ENCODE data around the gene CSF2. TPM values are rescaled to one million over a fixed set of nuclear protein-coding genes. Genes with fewer than 3 reads are reported as not detected.

Gene CSF2
- total RNA-seq = 10 to 100 TPM; 52.6 to 59.5 TPM

DNA sequence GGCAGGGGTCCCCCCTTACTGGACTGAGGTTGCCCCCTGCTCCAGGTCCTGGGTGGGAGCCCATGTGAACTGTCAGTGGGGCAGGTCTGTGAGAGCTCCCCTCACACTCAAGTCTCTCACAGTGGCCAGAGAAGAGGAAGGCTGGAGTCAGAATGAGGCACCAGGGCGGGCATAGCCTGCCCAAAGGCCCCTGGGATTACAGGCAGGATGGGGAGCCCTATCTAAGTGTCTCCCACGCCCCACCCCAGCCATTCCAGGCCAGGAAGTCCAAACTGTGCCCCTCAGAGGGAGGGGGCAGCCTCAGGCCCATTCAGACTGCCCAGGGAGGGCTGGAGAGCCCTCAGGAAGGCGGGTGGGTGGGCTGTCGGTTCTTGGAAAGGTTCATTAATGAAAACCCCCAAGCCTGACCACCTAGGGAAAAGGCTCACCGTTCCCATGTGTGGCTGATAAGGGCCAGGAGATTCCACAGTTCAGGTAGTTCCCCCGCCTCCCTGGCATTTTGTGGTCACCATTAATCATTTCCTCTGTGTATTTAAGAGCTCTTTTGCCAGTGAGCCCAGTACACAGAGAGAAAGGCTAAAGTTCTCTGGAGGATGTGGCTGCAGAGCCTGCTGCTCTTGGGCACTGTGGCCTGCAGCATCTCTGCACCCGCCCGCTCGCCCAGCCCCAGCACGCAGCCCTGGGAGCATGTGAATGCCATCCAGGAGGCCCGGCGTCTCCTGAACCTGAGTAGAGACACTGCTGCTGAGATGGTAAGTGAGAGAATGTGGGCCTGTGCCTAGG lies at the start of gene CSF2:
CSF2 (plus strand) TSS at position 559 of the 783 bp plus-strand sequence; CDS start at position 594, 35 bp downstream.
- peak within 1 kb of the TSS; percentile 61 for H3K4me3 Mint-ChIP-seq
- no peaks in the 10 kb centered on the region for H3K9me3 Mint-ChIP-seq (ENCODE audit: low read depth)
- intact Hi-C loops (cut with DNase I, micrococcal nuclease) = loop anchor here in 1 of 2 experiments (1.0 kb wide), 1 partner anchor 30 kb away; no protein-coding TSS in a partner anchor
- peaks cover 2% of the 10 kb centered on the region for H3K36me3 Mint-ChIP-seq (ENCODE audit: low read depth)
- H3K4me1 Mint-ChIP-seq = peaks cover 43% of the 10 kb centered on the region
- ATAC-seq (peak; percentile 28), DNase-seq (peak; percentile 46)
- no peaks in the 10 kb centered on the region for H3K27me3 Mint-ChIP-seq
- CTCF ChIA-PET = interaction anchor here (0.5 to 2.2 kb wide), 3 partner anchors 10 to 29 kb away, joined by 3 to 8 read pairs (median 5); no protein-coding TSS in a partner anchor
- POLR2A ChIA-PET = interaction anchor here (0.6 kb wide), 1 partner anchor 27 kb away, joined by 3 read pairs; no protein-coding TSS in a partner anchor
- peak within 1 kb of the TSS; percentile 33 for H3K27ac Mint-ChIP-seq

DNA sequence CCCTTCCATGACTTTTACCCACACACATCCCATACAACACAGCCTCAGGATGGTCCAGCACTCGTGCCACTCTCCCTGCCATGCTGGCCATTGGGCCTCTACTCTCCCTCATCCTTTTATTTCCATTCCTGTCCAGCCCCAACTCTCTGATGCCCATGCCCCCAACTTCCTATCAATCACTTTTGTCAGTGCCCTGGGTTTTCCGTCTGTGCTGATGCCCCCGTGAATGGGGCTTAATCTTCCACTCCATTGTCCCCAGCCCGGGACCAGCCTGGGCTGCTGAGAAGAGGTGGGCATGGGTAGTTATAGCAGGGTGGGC lies 49.5 kb upstream of the CSF2 start:
- Mint-ChIP-seq H3K9me3 (ENCODE audit: low read depth) (no peaks in the 10 kb centered on the region), H3K36me3 (ENCODE audit: low read depth) (no peaks in the 10 kb centered on the region), H3K4me1 (peaks cover 28% of the 10 kb centered on the region), H3K27me3 (peaks cover 14% of the 10 kb centered on the region), H3K4me3 (no peak overlapping the region), H3K27ac (no peak overlapping the region)
- DNase-seq = no peak
- intact Hi-C loops (cut with DNase I, micrococcal nuclease) = loop anchor here in 1 of 2 experiments (5.0 to 10.0 kb wide), 6 partner anchors 153 to 852 kb away; partner anchors contain the start of gene LYRM7
- no peak for ATAC-seq
- ChIA-PET POLR2A (no interaction called here), CTCF (interaction anchor here (0.6 to 1.9 kb wide), 3 partner anchors 16 to 576 kb away, joined by 3 to 4 read pairs (median 3); no protein-coding TSS in a partner anchor)

GRCh38 chr5:132024789-132025402 lies 48.7 kb upstream of the CSF2 start:
- intact Hi-C loops (cut with DNase I, micrococcal nuclease) = loop anchor here in 1 of 2 experiments (5.0 to 10.0 kb wide), 6 partner anchors 152 to 853 kb away; partner anchors contain the start of gene LYRM7
- no peak overlapping the region for H3K27ac Mint-ChIP-seq
- H3K4me1 Mint-ChIP-seq = peaks cover 22% of the 10 kb centered on the region
- ATAC-seq = no peak
- no peaks in the 10 kb centered on the region for H3K9me3 Mint-ChIP-seq (ENCODE audit: low read depth)
- POLR2A ChIA-PET = no interaction called here
- no peak for DNase-seq
- H3K4me3 Mint-ChIP-seq = no peak overlapping the region
- CTCF ChIA-PET = no interaction called here
- no peaks in the 10 kb centered on the region for H3K36me3 Mint-ChIP-seq (ENCODE audit: low read depth)
- H3K27me3 Mint-ChIP-seq = peaks cover 15% of the 10 kb centered on the region

- ChIA-PET CTCF (interaction anchor here (0.7 kb wide), 1 partner anchor 38 kb away, joined by 4 read pairs; no protein-coding TSS in a partner anchor), POLR2A (no interaction called here)
- ATAC-seq (no peak), DNase-seq (no peak)
- no peak overlapping the region for H3K27ac Mint-ChIP-seq
- no peaks in the 10 kb centered on the region for H3K9me3 Mint-ChIP-seq (ENCODE audit: low read depth)
- H3K4me1 Mint-ChIP-seq = peaks cover 16% of the 10 kb centered on the region
- H3K27me3 Mint-ChIP-seq = peaks cover 21% of the 10 kb centered on the region
- intact Hi-C loops (cut with DNase I, micrococcal nuclease) = loop anchor here in 1 of 2 experiments (10.0 kb wide), 1 partner anchor 771 kb away; no protein-coding TSS in a partner anchor
- H3K36me3 Mint-ChIP-seq (ENCODE audit: low read depth) = no peaks in the 10 kb centered on the region
- no peak overlapping the region for H3K4me3 Mint-ChIP-seq
Measured at GRCh38 chr5:132025403-132025971, 48.1 kb upstream of the CSF2 start.

DNA sequence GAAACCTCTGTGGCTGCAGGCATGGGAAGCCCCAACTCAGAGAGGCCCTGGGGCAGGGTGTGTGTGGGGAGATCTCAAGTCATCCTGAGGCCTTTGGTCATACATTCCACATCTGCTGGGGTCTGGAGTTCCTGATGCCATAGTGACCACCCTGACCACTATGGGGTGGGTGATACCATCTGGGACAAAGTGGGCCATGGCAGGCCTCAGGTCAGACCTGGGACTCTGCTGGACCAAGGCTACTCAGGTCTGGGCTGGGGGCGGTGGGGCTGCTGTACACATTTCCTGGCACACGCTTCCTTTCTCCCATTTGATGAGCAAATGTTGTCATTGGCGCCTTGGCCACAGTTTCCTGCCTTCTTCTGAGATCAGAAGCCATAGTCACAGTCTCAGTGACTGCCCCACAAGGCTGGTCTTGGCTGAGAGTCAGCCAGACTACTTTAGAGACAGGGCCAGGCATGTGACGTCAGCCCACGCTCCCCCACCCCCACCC lies 47.0 kb upstream of the CSF2 start:
- Mint-ChIP-seq H3K9me3 (ENCODE audit: low read depth) (no peaks in the 10 kb centered on the region), H3K27me3 (peaks cover 19% of the 10 kb centered on the region), H3K27ac (peak overlapping the region; percentile 72), H3K4me3 (no peak overlapping the region), H3K36me3 (ENCODE audit: low read depth) (no peaks in the 10 kb centered on the region), H3K4me1 (peaks cover 9% of the 10 kb centered on the region)
- ATAC-seq = peak; percentile 86
- peak; percentile 74 for DNase-seq
- POLR2A ChIA-PET = no interaction called here
- CTCF ChIA-PET = no interaction called here
- intact Hi-C loops (cut with DNase I, micrococcal nuclease) = loop anchor here in 1 of 2 experiments (10.0 kb wide), 1 partner anchor 772 kb away; no protein-coding TSS in a partner anchor

DNA sequence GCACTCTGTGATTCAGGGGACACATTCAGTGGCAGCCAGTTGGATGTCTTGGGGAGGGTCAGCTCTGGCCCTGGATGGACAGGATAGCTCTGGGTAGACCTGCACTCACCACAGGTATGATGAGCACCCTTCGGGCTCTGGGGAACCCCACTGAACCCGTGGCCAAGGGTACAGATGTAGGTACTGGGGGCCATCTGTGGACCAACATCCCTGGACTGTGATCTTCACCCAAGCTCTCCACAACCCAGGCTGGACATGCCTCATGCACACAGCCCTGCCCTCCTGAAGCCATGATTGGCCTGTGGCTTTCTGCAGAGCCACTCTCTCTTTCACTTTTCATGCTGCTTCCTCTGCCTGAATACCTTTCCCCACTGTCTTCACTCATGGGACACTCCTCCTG lies 46.6 kb upstream of the CSF2 start:
- Mint-ChIP-seq H3K27ac (no peak overlapping the region), H3K4me1 (peaks cover 9% of the 10 kb centered on the region), H3K36me3 (ENCODE audit: low read depth) (no peaks in the 10 kb centered on the region), H3K9me3 (ENCODE audit: low read depth) (no peaks in the 10 kb centered on the region), H3K27me3 (peaks cover 21% of the 10 kb centered on the region), H3K4me3 (no peak overlapping the region)
- ATAC-seq (no peak), DNase-seq (no peak)
- intact Hi-C loops (cut with DNase I, micrococcal nuclease) = loop anchor here in 1 of 2 experiments (10.0 kb wide), 1 partner anchor 772 kb away; no protein-coding TSS in a partner anchor
- CTCF ChIA-PET = no interaction called here
- POLR2A ChIA-PET = no interaction called here

DNA sequence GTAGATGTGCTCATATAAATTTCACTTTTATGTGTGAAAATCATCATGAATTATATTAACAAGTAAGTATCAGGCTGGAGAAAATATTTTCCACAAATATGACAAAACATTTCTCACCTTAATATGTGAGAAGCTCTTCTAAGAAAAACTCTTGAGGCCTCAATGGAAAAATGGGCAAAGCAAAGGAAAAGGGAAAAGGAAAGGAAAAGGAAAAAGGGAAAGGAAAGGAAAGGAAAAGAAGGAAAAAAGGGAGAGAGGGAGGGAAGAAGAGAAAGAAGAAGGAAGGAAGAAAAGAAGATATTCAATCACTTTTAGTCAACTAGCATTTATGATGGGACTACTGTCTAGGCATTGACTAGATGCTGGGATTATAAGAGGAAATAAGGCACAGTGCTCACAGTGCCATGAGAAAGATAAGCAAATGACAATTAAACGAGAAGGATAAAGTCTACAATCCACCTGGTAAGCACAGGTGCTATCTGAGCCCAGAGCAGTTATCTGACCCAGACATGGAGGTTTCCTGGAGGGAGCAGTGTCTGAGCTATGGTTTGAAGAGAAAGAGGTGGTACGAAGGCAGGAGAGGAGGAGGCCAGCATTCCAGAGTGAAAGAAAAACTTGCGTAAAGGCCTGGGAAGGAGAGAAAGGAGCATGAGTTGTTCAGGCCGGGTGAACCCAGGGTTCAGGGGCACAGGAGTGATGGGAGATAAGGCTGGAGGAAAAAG lies 43.8 kb upstream of the CSF2 start:
- Mint-ChIP-seq H3K36me3 (ENCODE audit: low read depth) (no peaks in the 10 kb centered on the region), H3K4me1 (peaks cover 9% of the 10 kb centered on the region), H3K4me3 (no peak overlapping the region), H3K27me3 (peaks cover 23% of the 10 kb centered on the region), H3K9me3 (ENCODE audit: low read depth) (peaks cover 12% of the 10 kb centered on the region), H3K27ac (no peak overlapping the region)
- CTCF ChIA-PET = interaction anchor here (0.6 to 1.3 kb wide), 3 partner anchors 25 to 479 kb away, joined by 3 to 4 read pairs (median 3); no protein-coding TSS in a partner anchor
- DNase-seq (no peak), ATAC-seq (no peak)
- intact Hi-C loops (cut with DNase I, micrococcal nuclease) = loop anchor here in 1 of 2 experiments (10.0 kb wide), 1 partner anchor 775 kb away; no protein-coding TSS in a partner anchor
- POLR2A ChIA-PET = no interaction called here

- intact Hi-C loops (cut with DNase I, micrococcal nuclease) = no loop called here
- H3K9me3 Mint-ChIP-seq (ENCODE audit: low read depth) = peaks cover 12% of the 10 kb centered on the region
- no peaks in the 10 kb centered on the region for H3K36me3 Mint-ChIP-seq (ENCODE audit: low read depth)
- H3K27ac Mint-ChIP-seq = no peak overlapping the region
- DNase-seq (no peak), ATAC-seq (no peak)
- CTCF ChIA-PET = no interaction called here
- H3K4me1 Mint-ChIP-seq = peaks cover 9% of the 10 kb centered on the region
- POLR2A ChIA-PET = no interaction called here
- peaks cover 23% of the 10 kb centered on the region for H3K27me3 Mint-ChIP-seq
- no peak overlapping the region for H3K4me3 Mint-ChIP-seq
Measured at GRCh38 chr5:132030610-132031009, 43.0 kb upstream of the CSF2 start.

GRCh38 chr5:132032196-132032595 lies 41.4 kb upstream of the CSF2 start:
- H3K9me3 Mint-ChIP-seq (ENCODE audit: low read depth) = peaks cover 12% of the 10 kb centered on the region
- CTCF ChIA-PET = no interaction called here
- DNase-seq = no peak
- H3K27ac Mint-ChIP-seq = no peak overlapping the region
- peaks cover 11% of the 10 kb centered on the region for H3K4me1 Mint-ChIP-seq
- intact Hi-C loops (cut with DNase I, micrococcal nuclease) = no loop called here
- peaks cover 26% of the 10 kb centered on the region for H3K27me3 Mint-ChIP-seq
- H3K36me3 Mint-ChIP-seq (ENCODE audit: low read depth) = no peaks in the 10 kb centered on the region
- H3K4me3 Mint-ChIP-seq = no peak overlapping the region
- ATAC-seq = no peak
- POLR2A ChIA-PET = no interaction called here

GRCh38 chr5:132033122-132033521 lies 40.5 kb upstream of the CSF2 start:
- H3K36me3 Mint-ChIP-seq (ENCODE audit: low read depth) = no peaks in the 10 kb centered on the region
- no peak overlapping the region for H3K27ac Mint-ChIP-seq
- H3K27me3 Mint-ChIP-seq = peaks cover 23% of the 10 kb centered on the region
- intact Hi-C loops (cut with DNase I, micrococcal nuclease) = no loop called here
- no peak for DNase-seq
- CTCF ChIA-PET = no interaction called here
- H3K4me1 Mint-ChIP-seq = peaks cover 9% of the 10 kb centered on the region
- H3K9me3 Mint-ChIP-seq (ENCODE audit: low read depth) = peaks cover 12% of the 10 kb centered on the region
- H3K4me3 Mint-ChIP-seq = no peak overlapping the region
- no peak for ATAC-seq
- POLR2A ChIA-PET = no interaction called here

- peaks cover 12% of the 10 kb centered on the region for H3K9me3 Mint-ChIP-seq (ENCODE audit: low read depth)
- intact Hi-C loops (cut with DNase I, micrococcal nuclease) = no loop called here
- CTCF ChIA-PET = no interaction called here
Measured at GRCh38 chr5:132037353-132037752, 36.2 kb upstream of the CSF2 start.

More at GRCh38 chr5:132037353-132037752, 36.2 kb upstream of the CSF2 start:
- Mint-ChIP-seq H3K4me1 (peaks cover 9% of the 10 kb centered on the region), H3K4me3 (no peak overlapping the region), H3K36me3 (ENCODE audit: low read depth) (no peaks in the 10 kb centered on the region), H3K27ac (no peak overlapping the region), H3K27me3 (peaks cover 26% of the 10 kb centered on the region)
- ATAC-seq = no peak
- POLR2A ChIA-PET = no interaction called here
- DNase-seq = no peak
